HG03575 (cell line): Measurements from ENCODE around the gene C1QC.

Experiments
- ATAC-seq: cut with Tn5 transposase; IDR thresholded peaks from one replicate; pipeline ENCODE4 v1.9.1; 2021; ENCODE audit not compliant: unreplicated experiment, insufficient number of reproducible peaks, low FRiP score; ENCODE audit errors: extremely low read depth

Gene C1QC

GRCh38 chr1:22616571-22616970, 26.9 kb upstream of the C1QC start:
- ATAC-seq: no peak

GRCh38 chr1:22618056-22618455, 25.4 kb upstream of the C1QC start:
- no peak for ATAC-seq

GRCh38 chr1:22619252-22619651, 24.2 kb upstream of the C1QC start:
- ATAC-seq: no peak

- no peak for ATAC-seq
These were observed 23.6 kb upstream of the C1QC start for GRCh38 chr1:22619798-22620197.

- no peak for ATAC-seq
These were observed 21.7 kb upstream of the C1QC start for GRCh38 chr1:22621761-22622160.

- no peak for ATAC-seq
These were observed 18.0 kb upstream of the C1QC start for GRCh38 chr1:22625262-22625925.

GRCh38 chr1:22626237-22627157, 16.9 kb upstream of the C1QC start:
- no peak for ATAC-seq

- ATAC-seq: no peak
These were observed 16.1 kb upstream of the C1QC start for GRCh38 chr1:22627331-22627730.

GRCh38 chr1:22628698-22629444, 14.6 kb upstream of the C1QC start:
- ATAC-seq: no peak

- ATAC-seq: no peak
These were observed 13.5 kb upstream of the C1QC start for GRCh38 chr1:22629886-22630285.

- ATAC-seq: no peak
These were observed 9.6 kb upstream of the C1QC start for GRCh38 chr1:22633697-22634463.

- no peak for ATAC-seq
These were observed 8.0 kb upstream of the C1QC start for GRCh38 chr1:22635436-22635835.

GRCh38 chr1:22636353-22636752, 7.1 kb upstream of the C1QC start, which contains the start of gene C1QA:
C1QA (plus strand) TSS chr1:22636628; CDS start chr1:22637617, 989 bp downstream.
- ATAC-seq: no peak

- ATAC-seq: no peak
These were observed 6.5 kb upstream of the C1QC start for GRCh38 chr1:22636927-22637326.

- no peak for ATAC-seq
These were observed 5.5 kb upstream of the C1QC start for GRCh38 chr1:22637907-22638445.

- no peak for ATAC-seq
These were observed 4.8 kb upstream of the C1QC start for GRCh38 chr1:22638476-22639234.

GRCh38 chr1:22639286-22639685, 4.1 kb upstream of the C1QC start:
- ATAC-seq: no peak

- no peak for ATAC-seq
These were observed 2.2 kb upstream of the C1QC start for GRCh38 chr1:22641247-22641646.
